GM12864 (cell line): ENCODE data around the gene TASOR2.

Source experiments
- DNase-seq: peaks from one replicate; pipeline ENCODE4 v3.0.0-alpha.2; 2011; ENCODE audit warnings: low read depth
- H3K4me3 ChIP-seq: 2 replicates; pipeline ENCODE4 v1.5.1; 2011; ENCODE audit warnings: mild to moderate bottlenecking, low read depth, low read length, control low read depth
- TF ChIP-seq, protein P1 (sequence below): IDR thresholded peaks from 2 replicates; pipeline ENCODE4 v1.5.1; 2011; ENCODE audit warnings: low read depth, mild to moderate bottlenecking, moderate library complexity, low read length, control low read depth, inconsistent platforms; ENCODE audit errors: missing control alignments

Gene TASOR2

DNA sequence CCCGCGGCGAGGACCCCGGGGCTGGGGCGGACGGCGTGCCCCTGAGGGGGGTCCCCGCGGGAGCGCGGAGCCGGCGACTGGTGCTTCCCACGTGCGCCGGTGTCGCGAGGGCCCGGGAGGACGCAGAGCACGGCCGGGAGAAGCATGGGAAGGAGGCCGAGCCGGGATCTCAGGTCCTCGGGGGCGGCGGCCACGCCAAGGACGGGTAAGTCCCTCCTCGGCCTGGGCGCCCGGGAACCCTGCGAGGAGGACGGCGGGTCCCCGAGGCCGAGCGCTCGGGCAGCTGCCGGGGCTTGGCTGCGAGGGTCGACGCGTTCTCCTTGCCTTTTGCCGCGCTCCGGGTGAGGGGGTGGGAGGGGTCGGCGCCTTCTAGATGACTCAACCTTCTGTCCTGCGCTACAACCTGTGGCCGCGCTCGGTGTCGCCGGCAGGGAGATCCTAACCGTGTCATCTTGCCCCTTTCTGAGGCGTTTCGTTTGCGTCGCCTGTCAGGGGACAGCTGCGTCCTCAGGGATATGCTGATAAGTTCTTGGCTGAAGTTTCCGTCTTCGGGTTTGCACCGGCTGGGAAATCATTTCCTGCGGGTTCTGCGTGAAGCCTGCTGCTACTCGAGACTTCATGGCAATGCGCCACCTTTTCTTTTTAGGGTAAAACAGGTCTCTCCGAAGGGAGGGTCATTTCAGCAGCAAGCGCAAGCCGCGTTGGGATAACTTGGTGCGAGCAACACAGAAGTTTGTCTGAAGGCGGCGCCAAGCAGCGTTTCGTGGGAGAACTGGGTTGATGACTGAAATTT lies 529 bp downstream of the TASOR2 start:
- TF ChIP-seq, protein P1, sequence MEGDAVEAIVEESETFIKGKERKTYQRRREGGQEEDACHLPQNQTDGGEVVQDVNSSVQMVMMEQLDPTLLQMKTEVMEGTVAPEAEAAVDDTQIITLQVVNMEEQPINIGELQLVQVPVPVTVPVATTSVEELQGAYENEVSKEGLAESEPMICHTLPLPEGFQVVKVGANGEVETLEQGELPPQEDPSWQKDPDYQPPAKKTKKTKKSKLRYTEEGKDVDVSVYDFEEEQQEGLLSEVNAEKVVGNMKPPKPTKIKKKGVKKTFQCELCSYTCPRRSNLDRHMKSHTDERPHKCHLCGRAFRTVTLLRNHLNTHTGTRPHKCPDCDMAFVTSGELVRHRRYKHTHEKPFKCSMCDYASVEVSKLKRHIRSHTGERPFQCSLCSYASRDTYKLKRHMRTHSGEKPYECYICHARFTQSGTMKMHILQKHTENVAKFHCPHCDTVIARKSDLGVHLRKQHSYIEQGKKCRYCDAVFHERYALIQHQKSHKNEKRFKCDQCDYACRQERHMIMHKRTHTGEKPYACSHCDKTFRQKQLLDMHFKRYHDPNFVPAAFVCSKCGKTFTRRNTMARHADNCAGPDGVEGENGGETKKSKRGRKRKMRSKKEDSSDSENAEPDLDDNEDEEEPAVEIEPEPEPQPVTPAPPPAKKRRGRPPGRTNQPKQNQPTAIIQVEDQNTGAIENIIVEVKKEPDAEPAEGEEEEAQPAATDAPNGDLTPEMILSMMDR: peak; percentile 41
- peak; percentile 35 for DNase-seq

DNA sequence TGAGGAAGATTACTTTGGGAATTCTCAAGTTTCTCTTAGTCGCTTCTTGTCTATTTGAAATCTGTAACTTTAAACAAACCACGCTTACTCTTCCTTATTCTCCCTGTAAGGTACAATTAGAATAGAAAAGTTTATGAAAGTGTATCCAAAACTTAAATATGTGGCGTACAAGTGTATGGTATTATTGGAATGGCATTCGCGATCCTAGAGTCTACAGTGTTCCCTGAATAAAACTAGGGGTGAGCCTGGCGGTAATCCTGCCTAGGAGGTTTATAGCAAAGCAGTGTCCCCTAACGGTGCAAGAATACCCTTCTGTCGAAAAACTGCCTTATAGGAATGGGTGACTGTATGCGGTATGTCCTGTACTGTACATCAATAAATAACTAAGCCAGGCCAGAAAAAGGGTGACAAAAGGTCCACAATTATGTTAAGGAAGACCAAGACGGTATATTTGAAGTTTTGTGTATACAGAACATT lies 1.2 kb downstream of the TASOR2 start:
- H3K4me3 ChIP-seq: peak overlapping the region; percentile 93
- DNase-seq: no peak
- TF ChIP-seq, protein P1: no peak

More for the DNA sequence above, 529 bp downstream of the TASOR2 start:
- peak overlapping the region; percentile 93 for H3K4me3 ChIP-seq

DNA sequence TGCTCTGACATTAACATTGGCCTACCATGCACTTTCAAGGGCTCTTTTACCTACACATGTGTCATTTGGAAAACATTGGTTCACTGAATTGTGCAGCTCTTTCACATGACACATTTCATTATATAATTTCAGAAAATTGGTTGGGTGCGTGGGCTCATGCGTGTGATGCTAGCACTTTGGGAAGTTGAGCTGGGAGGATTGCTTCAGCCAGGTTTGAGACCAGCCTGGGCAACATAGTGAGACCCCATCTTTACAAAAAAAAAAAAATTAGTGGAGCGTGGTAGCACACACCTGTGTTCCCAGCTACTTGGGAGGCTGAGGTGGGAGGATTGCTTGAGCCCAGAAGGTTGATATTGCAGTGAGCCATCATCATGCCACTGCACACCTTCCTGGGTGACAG lies 3.9 kb downstream of the TASOR2 start:
- TF ChIP-seq, protein P1: no peak
- no peak for DNase-seq
- no peak overlapping the region; the same call in 1 of the 2 replicates for H3K4me3 ChIP-seq

DNA sequence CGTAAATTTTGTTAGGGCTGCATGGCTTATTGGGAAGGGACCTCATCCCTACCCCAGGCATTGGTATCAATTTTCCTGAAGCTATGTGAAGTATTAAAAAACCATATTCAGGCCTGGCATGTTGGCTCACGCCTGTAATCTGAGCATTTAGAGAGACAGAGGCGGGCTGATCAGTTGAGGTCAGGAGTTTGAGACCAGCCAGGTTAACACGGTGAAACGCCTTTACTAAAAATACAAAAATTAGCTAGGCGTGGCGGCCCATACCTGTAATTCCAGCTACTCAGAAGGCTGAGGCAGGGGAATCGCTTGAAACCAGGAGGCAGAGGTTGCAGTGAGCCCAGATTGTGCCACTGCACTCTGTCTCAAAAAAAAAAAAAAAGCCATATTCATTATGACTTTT lies 7.1 kb downstream of the TASOR2 start:
- DNase-seq: no peak
- peak overlapping the region; percentile 70 for H3K4me3 ChIP-seq
- TF ChIP-seq, protein P1: no peak

DNA sequence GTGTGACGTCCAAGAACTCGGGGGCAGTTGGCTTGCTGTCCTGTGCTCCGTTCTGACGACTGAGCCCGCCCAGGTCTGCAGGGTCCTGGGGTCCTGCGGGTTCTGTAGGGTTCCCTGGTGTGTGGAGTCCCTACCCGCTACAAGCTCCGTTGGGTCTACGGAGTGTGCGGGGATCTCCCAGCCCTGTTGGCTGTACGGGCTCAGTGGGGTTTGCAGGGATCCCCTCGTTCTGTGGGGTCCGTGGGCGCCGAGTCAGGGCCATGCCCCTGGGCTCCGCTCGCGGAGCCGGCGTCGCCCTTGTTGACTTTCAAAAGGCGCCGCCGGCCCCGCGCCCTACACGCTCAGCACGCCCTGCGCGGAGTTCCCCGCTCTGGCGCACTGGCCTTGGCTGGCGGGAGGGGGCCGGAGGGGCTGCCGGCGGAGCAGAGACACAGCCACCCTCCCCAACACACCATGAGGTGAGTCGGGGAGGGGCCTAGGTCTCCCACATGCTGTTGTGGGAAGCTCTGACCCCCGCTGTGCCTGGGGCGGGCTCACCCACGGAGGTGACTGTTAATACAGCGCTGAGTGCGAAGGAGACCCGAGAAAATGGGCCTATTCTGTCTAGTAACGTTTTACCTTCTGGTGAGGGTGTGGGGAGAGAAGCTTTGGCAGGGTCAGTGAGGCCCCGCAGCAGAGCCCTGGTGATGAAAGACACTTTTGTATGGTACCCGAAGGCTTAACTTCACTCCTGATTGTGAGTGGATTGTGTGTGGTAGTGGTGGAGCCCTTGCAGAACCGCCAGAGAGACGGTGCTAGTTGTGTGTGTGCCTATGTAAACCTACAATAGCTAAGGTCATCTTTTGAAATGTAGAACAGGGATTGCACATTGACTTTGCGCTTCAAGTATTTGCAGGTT lies 8.1 kb downstream of the TASOR2 start:
- TF ChIP-seq, protein P1: no peak
- H3K4me3 ChIP-seq: peak overlapping the region; percentile 70
- no peak for DNase-seq

DNA sequence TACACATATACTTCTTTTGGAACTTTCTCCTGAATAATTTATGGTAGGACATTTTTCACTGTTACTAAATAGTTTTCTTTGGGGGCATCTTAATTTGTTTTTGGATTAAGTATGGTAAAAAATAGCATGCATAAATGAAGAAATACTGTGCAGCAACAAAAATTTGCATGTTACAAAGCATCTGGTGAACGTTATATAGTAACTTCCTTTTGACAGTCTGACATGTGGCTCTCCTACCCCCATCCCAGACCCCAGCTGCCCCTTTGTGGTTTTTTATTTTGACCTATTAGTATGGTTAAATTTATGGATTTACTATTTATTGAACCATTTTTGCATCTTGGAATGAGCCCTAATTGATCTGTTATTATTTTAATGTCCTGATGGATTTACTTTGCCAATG lies 9.9 kb downstream of the TASOR2 start:
- no peak overlapping the region for H3K4me3 ChIP-seq
- DNase-seq: no peak
- TF ChIP-seq, protein P1: no peak
